Stimulated activated CD4-positive, alpha-beta T cell treated with anti-CD3 and anti-CD28 coated beads, Interleukin-1b, Interleukin-23, amount 100 ng/mL, for 24 hours (primary cell): ENCODE data around the gene ADGRE1.
A peak's percentile ranks its signal among the peaks of the same experiment; 100 is the strongest.

Experiments used
- DNase-seq, 4 experiments: peaks; one replicate each; pipeline ENCODE4 v3.0.0-alpha.2; 2020; ENCODE audit warnings: low read depth in 4 of 4, low spot score in 1 of 4

The ADGRE1 gene

DNA sequence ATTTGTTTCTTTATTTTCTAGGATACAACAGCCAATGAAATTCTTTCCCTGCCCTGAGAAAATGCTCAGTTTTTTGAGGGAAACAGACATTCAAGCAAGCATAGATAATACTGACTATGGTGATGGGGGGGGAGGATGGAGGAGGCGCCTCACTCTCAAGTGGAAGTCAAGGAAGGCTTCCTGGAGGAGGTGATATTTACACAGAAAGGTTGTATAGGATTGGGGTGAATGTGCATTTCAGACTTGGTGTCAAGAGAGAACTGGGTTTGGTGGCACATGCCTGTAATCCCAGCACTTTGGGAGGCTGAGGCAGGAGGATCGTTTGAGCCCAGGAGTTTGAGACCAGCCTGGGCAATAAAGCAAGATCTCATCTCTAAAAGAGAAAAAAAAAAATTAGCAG is 12.2 kb upstream of the ADGRE1 start:
- no peak for DNase-seq

DNA sequence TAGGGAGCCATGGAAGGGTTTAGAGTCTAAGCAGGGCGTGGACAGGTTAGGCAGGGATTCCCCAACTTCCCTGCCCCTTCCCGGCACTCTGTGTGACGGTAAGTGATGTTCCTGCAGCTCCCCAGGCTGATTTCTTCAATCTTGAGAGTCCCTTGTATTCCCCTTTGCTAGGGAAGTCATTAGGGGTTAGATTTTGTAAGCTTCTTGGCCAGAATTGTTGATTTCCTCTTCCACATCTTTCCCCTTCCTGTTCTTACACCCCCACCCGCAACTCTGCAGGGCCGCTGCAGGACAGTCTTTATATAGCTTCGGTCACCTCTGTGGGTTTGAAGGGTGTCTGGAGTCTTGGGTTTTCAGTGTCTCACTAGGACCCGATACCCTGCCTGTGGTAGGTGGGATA is 10.6 kb upstream of the ADGRE1 start:
- no peak for DNase-seq

DNA sequence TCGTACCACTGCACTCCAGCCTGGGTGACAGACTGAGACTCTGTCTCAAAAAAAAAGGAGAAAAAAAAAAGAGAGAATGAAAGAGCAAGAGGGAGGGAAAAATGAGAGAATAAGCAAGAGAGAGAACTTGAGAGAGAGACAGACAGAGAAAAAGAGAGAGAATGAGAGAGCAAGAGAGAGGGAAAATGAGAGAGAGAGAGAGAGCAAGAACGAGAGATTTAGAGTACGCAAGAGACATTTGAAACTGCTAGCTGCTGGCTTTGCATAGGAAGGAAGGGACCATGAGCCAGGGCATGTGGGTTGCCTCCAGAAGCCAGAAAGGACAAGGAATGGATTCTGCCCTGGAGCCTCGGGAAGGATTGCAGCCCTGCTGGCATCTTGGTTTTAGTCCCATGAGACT is 9.6 kb upstream of the ADGRE1 start:
- no peak for DNase-seq

DNA sequence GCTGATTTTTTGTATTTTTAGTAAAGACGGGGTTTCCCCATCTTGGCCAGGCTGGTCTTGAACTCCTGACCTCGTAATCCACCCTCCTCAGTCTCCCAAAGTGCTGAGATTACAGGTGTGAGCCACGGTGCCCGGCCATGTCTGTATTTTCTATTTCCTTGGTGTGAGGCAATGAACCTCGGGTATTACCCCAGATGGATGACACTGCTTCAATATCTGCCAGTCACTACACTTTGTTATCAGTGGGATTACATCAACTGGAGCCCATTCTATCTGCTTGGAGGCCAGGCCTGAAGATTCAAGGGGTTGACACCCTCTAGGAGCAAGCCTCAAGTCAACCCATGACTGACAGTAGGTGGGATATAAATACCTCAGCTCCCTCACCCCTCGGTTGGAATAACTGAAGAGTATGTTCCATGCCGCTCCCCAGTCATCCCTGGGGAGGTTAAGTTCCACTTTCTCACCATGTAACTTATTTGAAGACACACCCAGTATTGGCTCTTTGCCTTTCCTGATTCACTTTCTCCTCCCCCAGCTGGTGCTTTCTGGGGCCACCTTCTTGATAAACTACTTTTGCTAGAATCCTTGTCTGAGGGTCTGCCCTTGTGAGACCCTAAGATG is 992 bp upstream of the ADGRE1 start:
- DNase-seq = no peak

DNA sequence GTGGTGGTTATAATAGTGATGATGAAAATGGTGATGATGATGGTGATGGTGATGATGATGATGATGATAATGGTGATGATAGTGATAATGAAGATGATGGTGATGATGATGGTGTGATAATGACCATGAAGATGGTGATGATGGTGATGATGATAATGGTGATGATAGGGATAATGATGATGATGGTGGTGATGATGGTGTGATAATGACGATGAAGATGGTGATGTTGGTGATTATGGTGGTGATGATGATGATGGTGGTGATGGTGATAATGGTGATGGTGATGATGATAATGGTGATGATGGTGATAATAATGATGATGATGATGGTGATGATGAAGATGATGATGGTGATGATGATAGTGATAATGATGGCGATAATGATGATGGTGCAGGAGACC is 1.6 kb downstream of the ADGRE1 start:
- DNase-seq = no peak

DNA sequence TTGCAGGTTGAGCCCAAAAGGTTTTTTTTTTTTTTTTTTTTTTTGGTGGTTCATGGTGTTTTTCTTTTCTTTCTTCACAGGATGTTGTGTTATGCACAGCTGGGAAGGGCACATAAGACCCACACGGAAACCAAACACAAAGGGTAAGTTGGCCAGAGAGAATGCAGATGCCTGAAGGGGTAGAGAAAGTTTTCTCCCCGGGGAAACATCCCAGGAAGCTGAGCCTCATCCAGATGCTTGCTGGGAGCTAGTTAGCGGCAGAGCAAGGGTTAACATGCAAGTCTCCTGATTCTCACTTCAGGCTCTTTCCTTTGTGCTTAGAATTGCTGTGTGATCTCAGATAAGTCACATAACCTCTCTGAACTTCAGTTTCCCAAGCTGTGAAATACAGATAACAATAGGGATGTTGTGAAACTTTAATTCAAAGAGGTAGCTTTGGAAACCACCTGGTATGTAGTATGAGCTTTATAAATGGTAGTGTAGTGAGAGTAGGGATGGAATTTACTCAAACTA is 3.1 kb downstream of the ADGRE1 start:
- no peak for DNase-seq

DNA sequence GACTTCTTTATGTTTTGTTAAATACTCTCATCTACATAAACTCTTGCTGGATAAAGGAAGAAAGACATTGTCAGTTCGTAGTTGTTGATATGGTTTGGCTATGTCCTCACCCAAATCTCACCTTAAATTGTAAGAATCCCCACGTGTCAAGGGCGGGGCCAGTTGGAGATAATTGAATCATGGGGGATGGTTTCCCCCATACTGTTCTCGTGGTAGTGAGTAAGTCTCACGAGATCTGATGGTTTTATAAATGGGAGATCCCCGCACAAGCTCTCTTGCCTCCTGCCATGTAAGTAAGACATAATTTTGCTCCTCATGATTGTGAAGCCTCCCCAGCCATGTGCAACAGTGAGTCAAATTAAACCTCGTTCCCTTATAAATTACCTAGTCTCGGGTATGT is 3.6 kb downstream of the ADGRE1 start:
- DNase-seq = peak; percentile 7 to 47 (median 18)

DNA sequence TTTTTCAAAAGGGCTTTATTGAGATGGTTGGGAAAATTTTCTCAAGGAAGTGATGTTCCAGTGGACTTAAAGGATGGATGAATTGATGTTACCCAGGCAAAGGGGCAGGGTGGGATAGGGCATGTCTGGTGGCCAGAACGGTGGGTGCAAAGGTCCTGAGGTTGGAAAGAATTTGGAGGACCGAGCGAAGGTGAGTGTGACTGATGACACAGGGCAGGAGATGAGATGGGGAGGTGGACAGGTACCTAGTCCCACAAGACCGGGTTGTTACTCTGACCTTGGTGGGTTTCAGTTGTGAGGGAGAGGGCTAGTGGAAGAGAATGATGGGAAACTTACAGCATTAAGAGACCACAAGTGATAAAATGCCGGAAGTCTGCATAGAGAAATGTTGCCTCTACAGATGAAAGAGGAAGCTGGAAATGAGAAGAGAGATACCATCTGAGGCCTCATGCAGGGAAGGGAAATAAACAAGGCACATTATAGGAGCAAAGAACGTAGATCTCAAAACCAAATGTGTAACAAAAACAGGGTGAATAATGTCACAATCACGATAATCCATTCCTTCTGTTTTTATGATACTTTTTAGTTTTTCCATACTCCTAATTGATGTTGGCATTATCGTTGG is 4.5 kb downstream of the ADGRE1 start:
- no peak for DNase-seq

DNA sequence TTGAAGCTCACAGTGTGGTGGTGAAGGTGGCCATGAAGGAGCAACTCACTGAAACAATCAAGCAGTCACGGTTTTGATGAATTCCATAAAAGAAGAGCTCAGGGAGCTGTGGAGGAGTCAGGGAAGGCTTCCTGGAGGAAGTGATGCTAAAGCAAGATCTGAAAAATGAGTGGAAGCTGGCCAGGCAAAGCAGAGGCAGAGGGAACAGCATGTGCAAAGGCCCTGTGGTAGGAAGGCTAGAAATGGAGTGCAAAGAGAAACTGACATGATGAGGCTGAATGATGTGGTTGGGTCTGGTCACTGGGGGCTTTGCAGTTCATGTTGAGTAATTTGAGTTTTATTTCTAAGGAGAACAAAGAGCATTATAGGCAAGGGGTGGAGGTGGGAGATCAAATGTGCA is 6.9 kb downstream of the ADGRE1 start:
- no peak for DNase-seq

DNA sequence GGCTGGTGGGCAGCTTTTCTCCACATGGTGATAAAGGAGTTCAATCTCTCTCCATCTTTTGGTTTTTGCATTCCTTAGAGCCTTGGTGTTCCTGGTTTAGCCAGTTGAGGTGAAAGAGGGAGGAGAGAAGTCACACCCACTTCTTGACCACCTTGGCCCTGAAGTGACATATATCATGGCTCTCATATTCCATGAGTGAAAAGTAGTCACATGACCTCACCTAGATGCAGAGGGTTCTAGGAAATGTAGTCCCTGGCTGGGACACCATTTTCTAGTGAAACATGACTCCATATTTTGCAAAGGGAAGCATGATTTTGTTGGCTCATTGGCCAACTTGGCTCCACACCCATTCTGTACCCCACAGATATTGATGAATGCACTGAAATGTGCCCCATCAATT is 16.1 kb downstream of the ADGRE1 start:
- DNase-seq = no peak

DNA sequence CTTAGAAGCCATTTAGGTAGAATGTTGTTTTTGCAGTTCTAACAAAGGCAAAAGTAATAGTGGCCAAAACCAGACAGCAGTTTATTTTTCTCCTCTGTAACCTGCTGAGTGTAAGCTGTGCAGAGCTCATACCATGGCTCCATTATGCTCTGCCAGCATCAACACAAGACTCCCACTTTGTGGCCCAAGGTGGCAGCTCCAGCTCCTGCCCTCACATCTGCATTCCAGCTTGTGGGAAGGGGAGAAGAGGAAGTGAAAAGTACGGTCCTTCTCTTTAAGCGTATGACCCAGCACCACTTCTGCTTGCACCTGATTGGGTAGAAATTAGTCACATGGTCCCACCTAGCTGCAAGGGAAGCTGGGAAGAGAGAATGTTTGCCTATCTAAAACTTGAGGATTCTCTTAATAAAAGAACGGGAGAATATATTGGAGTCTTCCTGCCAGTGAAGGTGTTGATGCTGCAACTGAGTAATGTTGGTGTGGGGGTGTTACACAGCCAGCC is 19.2 kb downstream of the ADGRE1 start:
- DNase-seq = no peak

DNA sequence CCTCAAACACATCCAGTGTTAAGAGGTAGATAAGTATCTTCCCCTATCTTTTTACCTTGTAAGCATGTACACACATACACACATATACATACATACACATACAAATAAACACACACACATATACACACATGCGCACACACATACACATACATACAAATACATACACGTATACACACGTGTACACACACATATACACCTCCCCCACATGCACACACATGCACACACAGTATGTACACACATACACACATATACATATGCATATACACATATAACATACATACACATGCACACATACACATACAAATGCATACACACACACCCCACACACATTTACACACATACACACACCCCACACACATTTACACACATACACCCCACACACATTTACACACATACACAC is 24.1 kb downstream of the ADGRE1 start:
- no peak for DNase-seq

DNA sequence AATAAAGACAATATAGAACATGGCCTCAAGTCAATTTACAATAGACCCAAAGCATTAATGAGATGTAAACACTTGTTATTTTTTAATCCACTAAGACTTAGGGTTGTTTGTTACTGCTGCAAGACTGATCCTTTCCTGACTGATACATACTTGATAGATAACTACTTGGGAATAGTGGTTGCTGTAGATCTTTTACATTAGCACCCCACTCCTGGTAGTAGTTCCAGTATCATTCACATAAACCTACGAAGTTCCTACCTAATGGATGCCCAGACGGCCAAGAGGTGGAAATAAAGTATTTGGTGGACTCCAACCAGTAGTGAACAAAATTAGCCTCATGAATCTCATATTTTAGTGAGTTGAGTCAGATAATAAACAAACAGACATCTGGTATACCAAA is 26.9 kb downstream of the ADGRE1 start:
- no peak for DNase-seq

DNA sequence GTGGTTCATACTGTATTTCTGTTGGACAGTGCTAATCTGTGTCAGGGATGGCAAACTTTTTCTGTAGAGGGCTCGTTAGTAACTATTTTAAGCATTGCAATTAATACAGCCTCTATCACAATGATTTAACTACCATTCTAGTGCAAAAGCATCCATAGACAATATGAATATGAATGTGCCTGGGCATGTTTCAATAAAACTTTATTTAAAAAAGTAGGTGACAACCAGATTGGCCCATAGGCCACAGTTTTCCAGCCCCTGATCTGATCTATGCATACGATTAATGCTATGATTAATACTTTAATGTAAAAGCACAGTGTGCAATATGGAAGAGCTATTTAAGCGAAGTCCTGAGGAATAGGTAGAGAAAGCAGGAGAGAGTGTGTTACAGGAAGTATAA is 29.6 kb downstream of the ADGRE1 start:
- no peak for DNase-seq

DNA sequence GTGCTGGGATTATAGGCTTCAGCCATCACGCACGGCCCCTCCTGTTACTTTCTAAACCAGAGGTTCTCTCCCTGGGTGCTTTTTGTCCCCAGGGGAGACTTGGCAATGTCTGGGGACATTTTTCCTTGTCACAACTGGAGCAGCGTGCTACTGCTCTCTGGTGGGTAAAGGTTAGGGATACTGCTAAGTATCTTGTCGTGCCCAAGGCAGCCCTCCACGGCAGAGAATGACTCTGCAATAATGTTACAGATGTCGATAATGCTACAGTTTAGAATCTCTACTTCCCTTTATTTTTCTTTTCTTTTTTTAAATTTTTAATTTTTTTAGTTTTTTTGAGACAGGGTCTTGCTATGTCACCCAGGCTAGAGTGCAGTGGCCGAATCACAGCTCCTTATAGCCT is 38.0 kb downstream of the ADGRE1 start:
- no peak for DNase-seq

DNA sequence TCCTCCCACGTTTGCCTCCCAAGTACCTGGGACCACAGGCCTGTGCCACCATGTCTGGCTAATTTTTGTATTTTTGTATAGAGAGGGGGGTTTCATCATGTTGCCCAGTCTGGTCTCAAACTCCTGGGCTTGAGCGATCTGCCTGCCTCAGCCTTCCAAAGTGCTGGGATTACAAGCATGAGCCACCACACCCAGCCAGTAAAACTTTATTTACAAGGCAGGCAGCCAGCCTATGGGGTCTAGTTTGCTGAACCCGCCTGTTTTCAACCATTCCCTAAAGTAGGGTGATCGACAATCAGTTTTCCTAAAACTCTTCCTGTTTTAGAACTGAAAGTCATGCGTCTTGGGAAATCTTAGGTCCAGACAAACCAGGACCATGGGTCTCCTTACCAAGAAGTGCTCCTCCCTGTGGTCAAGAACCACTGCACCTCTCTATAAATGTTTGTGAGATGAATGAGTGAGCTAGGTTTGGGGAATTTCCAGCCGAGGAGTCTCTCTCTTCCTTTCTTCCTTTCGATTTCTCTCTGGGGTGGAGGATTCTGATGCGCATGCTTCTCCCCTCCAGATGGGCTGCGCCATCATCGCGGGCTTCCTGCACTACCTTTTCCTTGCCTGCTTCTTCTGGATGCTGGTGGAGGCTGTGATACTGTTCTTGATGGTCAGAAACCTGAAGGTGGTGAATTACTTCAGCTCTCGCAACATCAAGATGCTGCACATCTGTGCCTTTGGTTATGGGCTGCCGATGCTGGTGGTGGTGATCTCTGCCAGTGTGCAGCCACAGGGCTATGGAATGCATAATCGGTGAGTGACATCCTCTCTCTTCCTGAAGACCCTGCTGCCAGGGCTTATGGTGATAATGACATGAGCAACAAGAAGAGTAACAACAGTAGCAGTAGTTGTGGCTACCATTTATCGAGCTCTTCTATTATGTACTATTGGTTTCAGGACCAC is 38.7 kb downstream of the ADGRE1 start:
- peak in 3 of 4 experiments; percentile 7 to 20 (median 12) for DNase-seq

DNA sequence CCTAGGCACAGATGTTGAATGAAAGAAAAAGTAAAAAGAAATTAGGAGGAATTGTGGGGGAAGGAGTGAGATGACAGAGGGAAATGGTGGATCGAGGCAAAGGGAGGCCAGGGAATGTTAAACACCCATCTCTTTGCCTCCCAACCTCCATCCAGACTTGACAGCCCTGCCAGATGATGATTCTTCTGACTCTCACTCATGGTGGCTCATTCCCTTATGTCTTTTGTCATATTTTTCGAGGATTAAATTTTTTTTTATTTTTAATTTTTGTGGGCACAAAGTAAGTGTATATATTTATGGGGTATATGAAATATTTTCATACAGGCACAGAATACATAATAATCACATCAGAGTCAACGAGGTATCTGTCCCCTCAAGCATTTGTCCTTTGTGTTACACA is 42.8 kb downstream of the ADGRE1 start:
- no peak for DNase-seq

DNA sequence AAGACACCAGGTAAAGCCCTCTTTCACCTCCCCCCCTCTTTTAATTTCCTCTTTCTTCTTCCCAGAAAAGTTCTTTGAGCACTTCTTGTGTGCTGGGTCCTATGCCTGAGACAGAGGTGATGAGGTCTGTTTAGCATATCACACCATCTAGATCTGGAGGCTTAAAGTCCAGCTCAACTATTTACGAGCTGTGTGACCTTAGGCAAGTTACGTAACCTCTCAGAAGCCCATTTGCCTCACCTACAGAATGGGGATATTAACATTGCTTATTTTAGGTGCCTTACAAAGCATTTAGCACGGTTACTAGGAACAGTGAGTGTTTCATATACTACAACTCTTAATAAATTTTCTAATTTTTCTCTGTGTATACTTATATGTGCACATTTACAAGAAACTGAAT is 47.7 kb downstream of the ADGRE1 start:
- DNase-seq = no peak

DNA sequence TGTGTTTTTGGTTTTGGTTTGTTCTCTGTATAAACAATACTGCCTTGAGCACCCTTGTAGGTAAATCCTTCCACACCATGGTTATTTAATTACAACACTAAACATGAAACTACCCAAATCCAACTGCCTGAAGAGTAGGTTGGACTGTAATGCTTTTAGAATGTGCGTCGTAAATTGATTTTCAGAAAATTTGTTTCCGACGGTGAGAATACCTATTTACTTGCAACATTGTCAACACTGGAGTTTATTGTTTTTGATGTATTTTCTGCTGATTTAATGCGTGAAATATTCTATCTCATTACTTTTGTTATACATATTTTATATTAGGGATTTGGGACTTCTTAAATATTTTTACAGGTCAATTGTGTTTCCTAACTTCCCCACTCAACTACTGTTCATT is 48.2 kb downstream of the ADGRE1 start:
- DNase-seq = no peak

DNA sequence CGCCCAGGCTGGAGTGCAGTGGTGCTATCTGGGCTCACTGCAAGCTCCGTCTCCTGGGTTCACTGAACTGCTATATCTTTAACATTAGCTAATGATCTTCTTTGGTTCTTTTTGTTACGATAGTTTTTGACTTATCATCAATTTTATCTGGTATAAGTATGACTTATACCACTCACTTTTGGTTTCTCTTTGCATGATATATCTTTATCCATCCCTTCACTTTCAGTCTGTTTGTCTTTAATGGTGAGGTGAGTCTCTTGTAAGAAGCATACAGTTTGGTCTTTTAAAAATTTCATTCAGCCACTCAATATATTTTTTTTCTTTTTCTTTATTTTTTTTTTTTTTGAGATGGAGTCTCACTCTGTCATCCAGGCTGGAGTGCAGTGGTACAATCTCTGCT is 58.4 kb downstream of the ADGRE1 start:
- DNase-seq = no peak

DNA sequence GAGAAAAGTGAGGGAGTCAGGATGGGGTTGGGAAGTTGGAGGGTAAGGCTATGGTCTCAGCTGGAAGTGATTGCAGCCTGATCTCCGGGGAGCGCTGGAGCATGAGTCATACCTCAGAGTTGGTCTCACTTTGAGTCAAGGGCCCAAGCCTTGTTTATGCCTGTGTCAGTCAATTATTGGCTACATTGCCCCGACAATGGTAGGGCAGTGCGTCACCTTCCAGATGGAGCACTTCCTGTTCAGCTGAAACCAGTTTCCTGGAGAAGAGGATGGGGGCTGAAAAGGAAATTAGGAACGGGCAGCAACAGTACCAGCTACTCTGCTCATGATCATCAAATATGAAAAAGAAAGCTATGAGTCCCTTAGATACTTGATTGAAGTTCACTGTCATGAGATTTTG is 60.4 kb downstream of the ADGRE1 start:
- DNase-seq = peak in 3 of 4 experiments; percentile 16 to 38 (median 17)

DNA sequence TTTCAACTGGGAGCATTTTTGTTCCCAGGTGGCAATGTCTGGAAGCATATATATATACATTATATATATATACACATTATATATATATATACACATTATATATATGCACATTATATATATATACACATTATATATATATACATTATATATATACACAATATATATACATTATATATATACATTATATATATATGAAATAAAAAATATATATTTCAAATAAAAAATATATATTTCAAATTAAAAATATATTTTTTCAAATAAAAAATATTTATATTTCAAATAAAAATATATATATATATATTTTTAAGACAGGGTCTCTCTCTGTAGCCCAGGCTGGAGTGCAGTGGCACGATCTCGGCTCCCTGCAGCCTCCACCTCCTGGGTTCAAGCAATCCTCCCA is 61.5 kb downstream of the ADGRE1 start:
- no peak for DNase-seq
